Epithelial cell of proximal tubule (primary cell): Measurements from ENCODE around the gene ZBTB21. TPM values are rescaled to one million over a fixed set of nuclear protein-coding genes. Genes with fewer than 3 reads are reported as not detected.
"Not testable (repeated sequence)": the region's sequence is repeated elsewhere in the genome, so short reads cannot be mapped to it uniquely, and the experiment has no call there.

Experiments used
- DNase-seq: peaks from one replicate; pipeline ENCODE4 v3.0.0-alpha.2; 2011; ENCODE audit warnings: low read depth
- H3K4me3 ChIP-seq: 2 replicates; pipeline ENCODE4 v1.5.1; 2011; ENCODE audit warnings: low read depth, mild to moderate bottlenecking, low read length
- CTCF ChIP-seq: conservative IDR thresholded peaks from 2 replicates; pipeline ENCODE4 v1.5.1; 2012; ENCODE audit warnings: low read depth, mild to moderate bottlenecking, low read length
- total RNA-seq: library from RNA; depleted of rRNA; stranded (reverse); fragments of >200 nt; gene quantifications from 2 replicates; pipeline ENCODE4 v1.2.3, GENCODE V29; 2015

ZBTB21 gene
- total RNA-seq, 1 donor from 2014 or later: 6.3 TPM

- no peak for DNase-seq
- no peak for TF ChIP-seq CTCF
- no peak overlapping the region for H3K4me3 ChIP-seq
Observed at GRCh38 chr21:42000908-42001307, 9.3 kb downstream of the ZBTB21 start.

- no peak overlapping the region for H3K4me3 ChIP-seq
- no peak for DNase-seq
- no peak for TF ChIP-seq CTCF
Observed at GRCh38 chr21:41997657-41998056, 12.5 kb downstream of the ZBTB21 start.

- TF ChIP-seq CTCF: no peak
- no peak for DNase-seq
Observed at GRCh38 chr21:41995577-41995976, 14.6 kb downstream of the ZBTB21 start.

GRCh38 chr21:41994613-41995012 lies 15.5 kb downstream of the ZBTB21 start:
- H3K4me3 ChIP-seq, DNase-seq: not testable (repeated sequence)

More at GRCh38 chr21:41995577-41995976, 14.6 kb downstream of the ZBTB21 start:
- H3K4me3 ChIP-seq: no peak overlapping the region

- TF ChIP-seq CTCF: no peak
- no peak overlapping the region for H3K4me3 ChIP-seq
- no peak for DNase-seq
Observed at GRCh38 chr21:41993744-41994143, 16.4 kb downstream of the ZBTB21 start.

GRCh38 chr21:41992576-41992975 lies 17.6 kb downstream of the ZBTB21 start:
- H3K4me3 ChIP-seq: no peak overlapping the region
- no peak for DNase-seq
- no peak for TF ChIP-seq CTCF

- no peak for DNase-seq
Observed at GRCh38 chr21:41991659-41992058, 18.5 kb downstream of the ZBTB21 start.

More at GRCh38 chr21:41991659-41992058, 18.5 kb downstream of the ZBTB21 start:
- no peak overlapping the region for H3K4me3 ChIP-seq
- no peak for TF ChIP-seq CTCF
